Liver (tissue), 9 donors: ENCODE measurements around the gene ANAPC7. TPM values are rescaled to one million over a fixed set of nuclear protein-coding genes. Genes with fewer than 3 reads are reported as not detected.
"Not testable (repeated sequence)": the region's sequence is repeated elsewhere in the genome, so short reads cannot be mapped to it uniquely, and the experiment has no call there.

ENCODE experiments used
- DNase-seq: peaks from one replicate; pipeline ENCODE4 v3.0.0-alpha.2; 2017; ENCODE audit warnings: low spot score
- H3K27ac ChIP-seq, 2 donors: one replicate each; pipeline ENCODE4 v1.7.0; 2013; ENCODE audit warnings: inconsistent platforms in 2 of 2, low read length in 2 of 2, control low read depth in 1 of 2, low read depth in 1 of 2, mild to moderate bottlenecking in 1 of 2
- H3K27me3 ChIP-seq, 4 donors: one replicate each; pipeline versions ENCODE4 v1.6.1 to v1.7.0; 2013; ENCODE audit warnings: low read length in 3 of 4, inconsistent platforms in 1 of 4, mild to moderate bottlenecking in 1 of 4, moderate library complexity in 1 of 4; ENCODE audit not compliant: control insufficient read depth in 4 of 4, insufficient read depth in 4 of 4
- H3K36me3 ChIP-seq, 4 donors: one replicate each; pipeline versions ENCODE4 v1.6.1 to v1.7.0; 2013; ENCODE audit warnings: low read length in 3 of 4, mild to moderate bottlenecking in 3 of 4, low read depth in 1 of 4, moderate library complexity in 1 of 4; ENCODE audit not compliant: control insufficient read depth in 4 of 4, insufficient read depth in 3 of 4
- H3K4me1 ChIP-seq, 4 donors: one replicate each; pipeline versions ENCODE4 v1.6.1 to v1.7.0; 2013; ENCODE audit warnings: low read length in 3 of 4, mild to moderate bottlenecking in 3 of 4, moderate library complexity in 1 of 4; ENCODE audit not compliant: control insufficient read depth in 4 of 4, insufficient read depth in 4 of 4
- H3K4me3 ChIP-seq, 3 donors: one replicate each; pipeline versions ENCODE4 v1.6.1 to v1.7.0; 2013; ENCODE audit warnings: low read length in 3 of 3, control low read depth in 1 of 3, low read depth in 1 of 3, mild to moderate bottlenecking in 1 of 3
- H3K9ac ChIP-seq, 2 donors: one replicate each; pipeline ENCODE4 v1.7.0; 2013; ENCODE audit warnings: low read length in 2 of 2, mild to moderate bottlenecking in 2 of 2, moderate library complexity in 2 of 2, control low read depth in 1 of 2, low read depth in 1 of 2
- H3K9me3 ChIP-seq, 4 donors: one replicate each; pipeline versions ENCODE4 v1.6.1 to v1.7.0; 2013; ENCODE audit warnings: low read length in 3 of 4; ENCODE audit not compliant: control insufficient read depth in 4 of 4
- EGR1 ChIP-seq, 2 donors: IDR thresholded peaks; 2 replicates each; pipeline ENCODE4 v1.6.1; 2016 to 2018; ENCODE audit warnings: antibody characterized with exemption in 2 of 2, low read depth in 2 of 2
- FOXA1 ChIP-seq: IDR thresholded peaks from 2 replicates; pipeline ENCODE4 v1.6.1; 2016; ENCODE audit warnings: antibody characterized with exemption
- FOXA2 ChIP-seq: IDR thresholded peaks from 2 replicates; pipeline ENCODE4 v1.6.1; 2016; ENCODE audit warnings: antibody characterized with exemption
- GABPA ChIP-seq, 2 donors: IDR thresholded peaks in 1 of 2; conservative IDR thresholded peaks in 1 of 2; 2 replicates each; pipeline ENCODE4 v1.6.1; 2016; ENCODE audit warnings: antibody characterized with exemption in 2 of 2, mild to moderate bottlenecking in 1 of 2, moderate library complexity in 1 of 2
- HNF4A ChIP-seq, 2 donors: conservative IDR thresholded peaks; 2 replicates each; pipeline ENCODE4 v1.6.1; 2016; ENCODE audit warnings: antibody characterized with exemption in 2 of 2, mild to moderate bottlenecking in 2 of 2
- HNF4G ChIP-seq: IDR thresholded peaks from 2 replicates; pipeline ENCODE4 v1.6.1; 2016; ENCODE audit warnings: antibody characterized with exemption
- JUND ChIP-seq, 2 donors: IDR thresholded peaks; 2 replicates each; pipeline ENCODE4 v1.6.1; 2016; ENCODE audit warnings: antibody characterized with exemption in 2 of 2
- NR2F2 ChIP-seq: IDR thresholded peaks from 2 replicates; pipeline ENCODE4 v1.6.1; 2016; ENCODE audit warnings: antibody characterized with exemption
- RAD21 ChIP-seq, 2 donors: IDR thresholded peaks; 2 replicates each; pipeline ENCODE4 v1.6.1; 2016; ENCODE audit warnings: antibody characterized with exemption in 2 of 2, mild to moderate bottlenecking in 2 of 2
- RXRA ChIP-seq, 2 donors: IDR thresholded peaks; 2 replicates each; pipeline ENCODE4 v1.6.1; 2017 to 2018; ENCODE audit warnings: antibody characterized with exemption in 2 of 2, mild to moderate bottlenecking in 1 of 2
- SP1 ChIP-seq: IDR thresholded peaks from 2 replicates; pipeline ENCODE4 v1.6.1; 2018; ENCODE audit warnings: antibody characterized with exemption, mild to moderate bottlenecking
- TAF1 ChIP-seq: conservative IDR thresholded peaks from 2 replicates; pipeline ENCODE4 v1.6.1; 2016; ENCODE audit warnings: antibody characterized with exemption, mild to moderate bottlenecking
- YY1 ChIP-seq: IDR thresholded peaks from 2 replicates; pipeline ENCODE4 v1.6.1; 2016; ENCODE audit warnings: antibody characterized with exemption, mild to moderate bottlenecking
- WGBS: extraction: QIAGEN DNeasy Blood & Tissue Kit; methylation state at CpG from one replicate; pipeline ENCODE4 v1.1.7; 2013; 5-methylcytosine and 5-hydroxymethylcytosine counted together
- polyA plus RNA-seq, 2 donors: library from polyadenylated mRNA; stranded (reverse) in 1 of 2; unstranded in 1 of 2; fragments of 200-250 nt in 1 of 2; fragments of >200 nt in 1 of 2; fragmentation: Nextera tagmentation in 1 of 2; extraction: Ambion mirVana in 1 of 2; gene quantifications; one replicate each; pipeline versions ENCODE4 v1.2.1 to v1.2.3, GENCODE V29; 2013 to 2015
- total RNA-seq, 2 donors: library from RNA; depleted of rRNA; stranded (reverse); fragments of >200 nt; gene quantifications; one replicate each; pipeline ENCODE4 v1.2.3, GENCODE V29; 2014
- TF ChIP-seq, protein P1 (sequence below): IDR thresholded peaks from 2 replicates; pipeline ENCODE4 v1.6.1; 2016; ENCODE audit warnings: antibody characterized with exemption
- TF ChIP-seq, protein P2 (sequence below): IDR thresholded peaks from 2 replicates; pipeline ENCODE4 v1.6.1; 2016; ENCODE audit warnings: antibody characterized with exemption, mild to moderate bottlenecking
- TF ChIP-seq, protein P3 (sequence below): IDR thresholded peaks from 2 replicates; pipeline ENCODE4 v1.6.1; 2016; ENCODE audit warnings: antibody characterized with exemption
- donor health status: healthy.
- donor health status: healthy.
- donor health status: healthy.
- donor health status: healthy.
- donor health status: healthy.

Gene ANAPC7
- total and polyA plus RNA-seq, 4 donors = 11.4 to 21.1 (median 16.3) TPM

DNA sequence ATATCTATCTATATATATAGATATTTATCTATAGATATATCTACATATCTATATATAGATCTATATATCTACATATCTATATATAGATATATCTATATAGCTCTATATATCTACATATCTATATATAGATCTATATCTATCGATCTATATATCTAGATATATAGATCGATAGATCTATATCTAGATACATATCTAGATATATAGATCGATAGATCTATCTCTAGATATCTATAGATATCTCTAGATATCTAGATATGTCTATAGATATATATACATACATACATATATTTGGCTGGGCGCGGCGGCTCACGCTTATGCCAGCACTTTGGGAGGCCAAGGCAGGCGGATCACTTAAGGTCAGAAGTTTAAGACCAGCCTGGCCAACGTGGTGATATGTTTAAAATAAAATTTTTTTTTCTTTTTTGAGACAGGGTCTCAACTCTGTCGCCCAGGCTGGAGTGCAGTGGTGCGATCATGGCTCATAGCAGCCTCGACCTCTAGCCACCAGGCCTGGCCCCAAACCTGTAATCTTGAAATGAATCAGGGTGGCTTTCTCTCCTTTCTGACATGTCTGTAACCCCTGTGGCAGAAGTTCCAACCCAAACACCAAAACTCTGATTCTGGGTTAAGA, 28.6 kb upstream of the ANAPC7 start:
- Histone ChIP-seq H3K36me3 (peaks cover 5 to 15% (median 12%) of the 10 kb centered on the region in 4 donors), H3K4me3 (peak overlapping the region in 1 of 3 donors; percentile 50), H3K27me3 (no peaks in the 10 kb centered on the region), H3K9me3 (no peaks in the 10 kb centered on the region), H3K9ac (no peak overlapping the region), H3K27ac (no peak overlapping the region), H3K4me1 (no peaks in the 10 kb centered on the region)
- TF ChIP-seq EGR1 (IDR thresholded peaks at IDR 0.05; ENCODE audit: low read depth in 2 of 2) = no peak
- TF ChIP-seq, protein P1, sequence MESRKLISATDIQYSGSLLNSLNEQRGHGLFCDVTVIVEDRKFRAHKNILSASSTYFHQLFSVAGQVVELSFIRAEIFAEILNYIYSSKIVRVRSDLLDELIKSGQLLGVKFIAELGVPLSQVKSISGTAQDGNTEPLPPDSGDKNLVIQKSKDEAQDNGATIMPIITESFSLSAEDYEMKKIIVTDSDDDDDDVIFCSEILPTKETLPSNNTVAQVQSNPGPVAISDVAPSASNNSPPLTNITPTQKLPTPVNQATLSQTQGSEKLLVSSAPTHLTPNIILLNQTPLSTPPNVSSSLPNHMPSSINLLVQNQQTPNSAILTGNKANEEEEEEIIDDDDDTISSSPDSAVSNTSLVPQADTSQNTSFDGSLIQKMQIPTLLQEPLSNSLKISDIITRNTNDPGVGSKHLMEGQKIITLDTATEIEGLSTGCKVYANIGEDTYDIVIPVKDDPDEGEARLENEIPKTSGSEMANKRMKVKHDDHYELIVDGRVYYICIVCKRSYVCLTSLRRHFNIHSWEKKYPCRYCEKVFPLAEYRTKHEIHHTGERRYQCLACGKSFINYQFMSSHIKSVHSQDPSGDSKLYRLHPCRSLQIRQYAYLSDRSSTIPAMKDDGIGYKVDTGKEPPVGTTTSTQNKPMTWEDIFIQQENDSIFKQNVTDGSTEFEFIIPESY = no peak
- no peak for TF ChIP-seq FOXA2
- TF ChIP-seq TAF1 = no peak
- TF ChIP-seq NR2F2 = no peak
- TF ChIP-seq HNF4A (conservative IDR thresholded peaks at IDR 0.05) = no peak
- TF ChIP-seq SP1 = no peak
- no peak for TF ChIP-seq RXRA (IDR thresholded peaks at IDR 0.05)
- TF ChIP-seq JUND (IDR thresholded peaks at IDR 0.05) = no peak
- TF ChIP-seq, protein P2, sequence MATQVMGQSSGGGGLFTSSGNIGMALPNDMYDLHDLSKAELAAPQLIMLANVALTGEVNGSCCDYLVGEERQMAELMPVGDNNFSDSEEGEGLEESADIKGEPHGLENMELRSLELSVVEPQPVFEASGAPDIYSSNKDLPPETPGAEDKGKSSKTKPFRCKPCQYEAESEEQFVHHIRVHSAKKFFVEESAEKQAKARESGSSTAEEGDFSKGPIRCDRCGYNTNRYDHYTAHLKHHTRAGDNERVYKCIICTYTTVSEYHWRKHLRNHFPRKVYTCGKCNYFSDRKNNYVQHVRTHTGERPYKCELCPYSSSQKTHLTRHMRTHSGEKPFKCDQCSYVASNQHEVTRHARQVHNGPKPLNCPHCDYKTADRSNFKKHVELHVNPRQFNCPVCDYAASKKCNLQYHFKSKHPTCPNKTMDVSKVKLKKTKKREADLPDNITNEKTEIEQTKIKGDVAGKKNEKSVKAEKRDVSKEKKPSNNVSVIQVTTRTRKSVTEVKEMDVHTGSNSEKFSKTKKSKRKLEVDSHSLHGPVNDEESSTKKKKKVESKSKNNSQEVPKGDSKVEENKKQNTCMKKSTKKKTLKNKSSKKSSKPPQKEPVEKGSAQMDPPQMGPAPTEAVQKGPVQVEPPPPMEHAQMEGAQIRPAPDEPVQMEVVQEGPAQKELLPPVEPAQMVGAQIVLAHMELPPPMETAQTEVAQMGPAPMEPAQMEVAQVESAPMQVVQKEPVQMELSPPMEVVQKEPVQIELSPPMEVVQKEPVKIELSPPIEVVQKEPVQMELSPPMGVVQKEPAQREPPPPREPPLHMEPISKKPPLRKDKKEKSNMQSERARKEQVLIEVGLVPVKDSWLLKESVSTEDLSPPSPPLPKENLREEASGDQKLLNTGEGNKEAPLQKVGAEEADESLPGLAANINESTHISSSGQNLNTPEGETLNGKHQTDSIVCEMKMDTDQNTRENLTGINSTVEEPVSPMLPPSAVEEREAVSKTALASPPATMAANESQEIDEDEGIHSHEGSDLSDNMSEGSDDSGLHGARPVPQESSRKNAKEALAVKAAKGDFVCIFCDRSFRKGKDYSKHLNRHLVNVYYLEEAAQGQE = no peak
- TF ChIP-seq, protein P3, sequence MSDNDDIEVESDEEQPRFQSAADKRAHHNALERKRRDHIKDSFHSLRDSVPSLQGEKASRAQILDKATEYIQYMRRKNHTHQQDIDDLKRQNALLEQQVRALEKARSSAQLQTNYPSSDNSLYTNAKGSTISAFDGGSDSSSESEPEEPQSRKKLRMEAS = no peak
- TF ChIP-seq FOXA1 = no peak
- TF ChIP-seq GABPA (IDR thresholded peaks at IDR 0.05 in 1 of 2, conservative IDR thresholded peaks at IDR 0.05 in 1 of 2) = no peak
- WGBS = 86% methylated on average over 12 of the region's 12 CpGs
- no peak for DNase-seq

DNA sequence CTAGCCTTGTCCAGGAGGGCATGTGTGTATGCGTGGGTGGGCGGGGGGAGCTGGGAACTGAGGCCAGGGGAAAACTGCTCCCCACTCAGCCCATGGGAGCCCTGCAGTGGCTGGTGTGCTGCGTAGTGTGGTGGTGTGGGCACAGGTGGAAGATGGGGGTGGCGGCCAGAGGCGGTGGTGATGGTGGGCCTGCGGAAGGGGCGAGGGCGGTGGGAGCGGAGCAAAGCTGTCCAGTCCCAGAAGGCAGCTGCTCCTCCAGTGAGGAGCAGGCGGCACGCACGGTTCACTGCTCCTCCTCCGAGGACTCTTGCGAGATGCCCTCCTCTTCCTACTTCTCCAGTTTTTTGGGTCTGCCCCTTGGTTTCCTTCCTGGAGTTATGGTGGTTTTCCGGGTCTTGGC, 26.2 kb upstream of the ANAPC7 start:
- H3K27me3 ChIP-seq, H3K4me1 ChIP-seq, H3K9me3 ChIP-seq, H3K9ac ChIP-seq, H3K27ac ChIP-seq, H3K36me3 ChIP-seq, H3K4me3 ChIP-seq, DNase-seq: not testable (repeated sequence)
- 95% methylated on average over 15 of the region's 15 CpGs for WGBS

DNA sequence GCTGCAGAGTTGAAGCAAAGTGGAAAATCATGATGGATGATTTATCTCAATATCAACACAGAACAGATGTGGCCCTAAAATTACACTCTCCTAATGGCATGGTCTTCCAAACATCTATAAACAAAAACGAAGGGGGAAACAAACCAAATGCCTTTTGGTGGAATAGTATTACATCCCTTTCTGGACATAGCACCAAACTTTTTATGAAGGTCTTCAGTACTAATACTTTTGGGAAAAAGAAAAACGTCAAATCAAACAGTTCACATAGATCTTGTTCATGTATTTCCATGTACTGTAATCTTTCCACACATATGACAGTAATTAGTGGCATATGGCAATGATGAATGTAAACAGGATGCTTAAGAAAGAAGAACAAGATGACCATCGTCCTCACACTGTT, 22.9 kb upstream of the ANAPC7 start:
- no peak for DNase-seq
- H3K27ac ChIP-seq = no peak overlapping the region
- 56% methylated on average over 3 of the region's 3 CpGs for WGBS
- TF ChIP-seq RXRA (IDR thresholded peaks at IDR 0.05) = no peak
- TF ChIP-seq, protein P3 = no peak
- TF ChIP-seq, protein P2 = no peak
- TF ChIP-seq FOXA1 = no peak
- TF ChIP-seq FOXA2 = no peak
- no peak for TF ChIP-seq YY1
- no peak for TF ChIP-seq EGR1 (IDR thresholded peaks at IDR 0.05; ENCODE audit: low read depth in 2 of 2)
- TF ChIP-seq, protein P1 = no peak
- TF ChIP-seq HNF4G = no peak
- no peak for TF ChIP-seq SP1
- no peak for TF ChIP-seq RAD21 (IDR thresholded peaks at IDR 0.05)
- TF ChIP-seq JUND (IDR thresholded peaks at IDR 0.05) = no peak

More for the DNA sequence above, 22.9 kb upstream of the ANAPC7 start:
- no peak overlapping the region for H3K9ac ChIP-seq
- no peak overlapping the region for H3K4me3 ChIP-seq
- no peaks in the 10 kb centered on the region for H3K4me1 ChIP-seq
- no peaks in the 10 kb centered on the region for H3K27me3 ChIP-seq
- no peaks in the 10 kb centered on the region for H3K9me3 ChIP-seq
- H3K36me3 ChIP-seq = no peaks in the 10 kb centered on the region
